Mesothelial cell of epicardium (in vitro differentiated cells): ENCODE data around the gene CDK7. TPM values are rescaled to one million over a fixed set of nuclear protein-coding genes. Genes with fewer than 3 reads are reported as not detected.

ENCODE experiments used
- DNase-seq, 2 experiments: peaks; one replicate each; pipeline ENCODE4 v3.0.0; 2021; ENCODE audit warnings: low spot score in 2 of 2; ENCODE audit not compliant: unreplicated experiment in 2 of 2
- H3K27ac Mint-ChIP-seq: 2 replicates; pipeline ENCODE4 v1.8.0; 2021; ENCODE audit warnings: mixed read lengths
- H3K27me3 Mint-ChIP-seq: 2 replicates; pipeline ENCODE4 v1.8.0; 2021; ENCODE audit warnings: low read depth, mixed read lengths
- H3K36me3 Mint-ChIP-seq: 2 replicates; pipeline ENCODE4 v1.8.0; 2021; ENCODE audit warnings: mixed read lengths
- H3K4me1 Mint-ChIP-seq: 2 replicates; pipeline ENCODE4 v1.8.0; 2021; ENCODE audit warnings: mixed read lengths
- H3K4me3 Mint-ChIP-seq: 2 replicates; pipeline ENCODE4 v1.8.0; 2021; ENCODE audit warnings: mild to moderate bottlenecking, moderate library complexity, mixed read lengths
- H3K9me3 Mint-ChIP-seq: 2 replicates; pipeline ENCODE4 v1.8.0; 2021; ENCODE audit warnings: mixed read lengths
- CTCF ChIP-seq: fragments of 200-600 bp; sonication (generic); IDR thresholded peaks from one replicate; pipeline ENCODE4 v1.5.0; 2021; ENCODE audit warnings: antibody characterized with exemption; ENCODE audit not compliant: unreplicated experiment
- total RNA-seq: library from RNA; stranded (reverse); gene quantifications from 3 replicates; pipeline ENCODE4 v1.2.1, GENCODE V29; 2021

Gene CDK7
- total RNA-seq, 1 donor from 2014 or later, result 25.1 TPM

GRCh38 chr5:69275563-69275962, 40.9 kb downstream of the CDK7 start:
- Mint-ChIP-seq H3K4me1 (no peaks in the 10 kb centered on the region), H3K27me3 (no peaks in the 10 kb centered on the region), H3K9me3 (no peaks in the 10 kb centered on the region), H3K27ac (no peak overlapping the region), H3K4me3 (no peak overlapping the region), H3K36me3 (peaks cover 20% of the 10 kb centered on the region)
- TF ChIP-seq CTCF, result no peak
- DNase-seq, result no peak

- no peaks in the 10 kb centered on the region for H3K4me1 Mint-ChIP-seq
- DNase-seq, result no peak
- no peaks in the 10 kb centered on the region for H3K27me3 Mint-ChIP-seq
- no peak for TF ChIP-seq CTCF
- peaks cover 15% of the 10 kb centered on the region for H3K36me3 Mint-ChIP-seq
- H3K4me3 Mint-ChIP-seq, result no peak overlapping the region
- no peaks in the 10 kb centered on the region for H3K9me3 Mint-ChIP-seq
- H3K27ac Mint-ChIP-seq, result no peak overlapping the region
Observed at GRCh38 chr5:69276422-69277174, 41.9 kb downstream of the CDK7 start.

GRCh38 chr5:69279517-69279916, 44.8 kb downstream of the CDK7 start:
- Mint-ChIP-seq H3K4me1 (no peaks in the 10 kb centered on the region), H3K27ac (no peak overlapping the region), H3K27me3 (no peaks in the 10 kb centered on the region), H3K9me3 (no peaks in the 10 kb centered on the region), H3K36me3 (peaks cover 19% of the 10 kb centered on the region), H3K4me3 (no peak overlapping the region)
- DNase-seq, result no peak
- no peak for TF ChIP-seq CTCF

GRCh38 chr5:69281114-69281513, 46.4 kb downstream of the CDK7 start:
- Mint-ChIP-seq H3K9me3 (no peaks in the 10 kb centered on the region), H3K27me3 (no peaks in the 10 kb centered on the region), H3K36me3 (peaks cover 19% of the 10 kb centered on the region), H3K4me1 (no peaks in the 10 kb centered on the region), H3K27ac (no peak overlapping the region), H3K4me3 (no peak overlapping the region)
- no peak for DNase-seq
- no peak for TF ChIP-seq CTCF

GRCh38 chr5:69284203-69284602, 49.5 kb downstream of the CDK7 start:
- H3K27me3 Mint-ChIP-seq, result no peaks in the 10 kb centered on the region
- no peak for TF ChIP-seq CTCF
- no peak overlapping the region for H3K4me3 Mint-ChIP-seq
- H3K9me3 Mint-ChIP-seq, result no peaks in the 10 kb centered on the region
- H3K4me1 Mint-ChIP-seq, result no peaks in the 10 kb centered on the region
- peaks cover 20% of the 10 kb centered on the region for H3K36me3 Mint-ChIP-seq
- H3K27ac Mint-ChIP-seq, result no peak overlapping the region
- no peak for DNase-seq
